GM18519 (cell line): ENCODE data around the gene PITX2.

Source experiments
- ATAC-seq: cut with Tn5 transposase; IDR thresholded peaks from one replicate; pipeline ENCODE4 v1.9.1; 2021; ENCODE audit warnings: mild to moderate bottlenecking, moderate library complexity; ENCODE audit not compliant: unreplicated experiment, low FRiP score

The PITX2 gene

DNA sequence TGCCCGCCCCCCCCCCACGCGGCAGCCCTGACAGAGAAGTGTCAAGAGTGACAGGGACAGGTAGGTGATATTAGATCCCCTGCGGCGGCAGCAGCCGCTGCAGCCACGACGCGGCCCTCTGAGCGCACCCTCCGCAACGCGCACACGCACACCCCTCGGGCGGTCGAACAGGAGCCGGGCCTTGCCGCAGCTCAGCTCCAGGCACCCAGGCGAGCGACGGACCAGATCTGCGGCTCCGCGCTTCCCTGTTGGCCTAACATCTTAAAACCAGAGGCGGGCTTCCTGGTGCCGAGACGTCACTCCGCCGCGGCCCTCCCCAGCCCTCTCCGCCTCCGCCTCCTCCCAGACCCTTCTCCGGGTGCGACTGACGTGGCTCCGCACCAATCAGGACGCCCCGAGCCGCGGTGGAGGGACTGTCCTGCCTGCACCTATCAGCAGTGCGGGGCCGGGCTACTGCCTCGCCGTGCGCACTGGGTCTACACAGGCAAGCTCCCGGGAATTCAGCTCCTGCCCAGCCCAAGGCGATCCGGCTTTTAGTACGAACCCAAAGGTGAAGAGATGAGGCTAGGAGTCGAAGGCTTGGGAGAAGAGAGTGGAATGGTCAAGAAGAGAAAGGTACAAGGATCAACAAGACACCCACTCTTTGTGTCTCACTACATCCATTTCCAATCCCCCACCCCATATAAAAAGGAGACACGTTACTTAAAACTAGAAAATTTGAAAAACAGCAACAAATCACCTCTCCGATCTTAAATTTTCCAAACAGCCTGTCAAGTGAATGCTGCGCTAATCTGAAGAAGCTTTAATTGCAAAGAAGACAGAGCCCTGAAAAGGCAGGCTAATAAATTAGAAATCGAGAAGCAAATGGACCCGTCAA is at the start of gene PITX2:
TSS of gene PITX2 (minus strand) at position 237 of the 877 bp plus-strand sequence. CDS start 617 bp downstream, outside the sequence.
- ATAC-seq: peak; percentile 82

DNA sequence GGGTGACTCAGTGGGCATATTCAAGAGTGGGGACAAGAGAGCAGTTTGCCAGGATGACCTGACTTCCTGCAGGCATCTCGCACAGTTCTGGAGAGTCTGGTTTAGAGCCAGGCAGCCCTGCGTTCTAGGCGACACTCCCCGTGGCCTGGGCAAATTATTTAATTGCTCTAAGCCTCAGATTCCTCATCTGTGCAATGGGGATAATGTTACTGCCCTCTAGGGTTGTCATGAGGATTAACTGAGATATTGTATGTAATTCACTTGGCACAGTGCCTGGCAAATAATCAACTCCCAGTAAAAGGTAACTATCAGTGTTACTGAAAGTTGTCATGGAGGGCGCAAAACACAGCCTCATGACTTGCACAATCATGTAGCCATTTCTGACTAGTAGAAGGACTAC is 48.8 kb upstream of the PITX2 start:
- no peak for ATAC-seq

DNA sequence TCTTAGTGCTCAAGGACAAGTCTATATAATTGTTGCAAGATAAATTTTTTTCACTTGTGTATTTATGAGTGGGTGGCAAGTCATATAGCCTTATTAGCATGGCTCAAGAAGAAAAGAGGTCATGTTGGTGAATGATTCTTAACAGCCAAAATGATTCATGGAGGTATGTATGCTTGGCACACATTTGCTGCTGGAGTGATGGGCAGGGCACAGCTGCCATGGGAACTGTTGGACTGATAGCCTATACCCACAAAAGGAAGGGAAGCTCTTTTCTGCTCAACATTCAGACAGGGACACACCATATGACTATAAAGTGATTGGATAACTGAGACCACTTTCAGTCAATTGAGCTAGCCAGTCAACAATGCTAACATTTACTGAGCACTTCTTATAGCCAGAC is 46.8 kb upstream of the PITX2 start:
- no peak for ATAC-seq

DNA sequence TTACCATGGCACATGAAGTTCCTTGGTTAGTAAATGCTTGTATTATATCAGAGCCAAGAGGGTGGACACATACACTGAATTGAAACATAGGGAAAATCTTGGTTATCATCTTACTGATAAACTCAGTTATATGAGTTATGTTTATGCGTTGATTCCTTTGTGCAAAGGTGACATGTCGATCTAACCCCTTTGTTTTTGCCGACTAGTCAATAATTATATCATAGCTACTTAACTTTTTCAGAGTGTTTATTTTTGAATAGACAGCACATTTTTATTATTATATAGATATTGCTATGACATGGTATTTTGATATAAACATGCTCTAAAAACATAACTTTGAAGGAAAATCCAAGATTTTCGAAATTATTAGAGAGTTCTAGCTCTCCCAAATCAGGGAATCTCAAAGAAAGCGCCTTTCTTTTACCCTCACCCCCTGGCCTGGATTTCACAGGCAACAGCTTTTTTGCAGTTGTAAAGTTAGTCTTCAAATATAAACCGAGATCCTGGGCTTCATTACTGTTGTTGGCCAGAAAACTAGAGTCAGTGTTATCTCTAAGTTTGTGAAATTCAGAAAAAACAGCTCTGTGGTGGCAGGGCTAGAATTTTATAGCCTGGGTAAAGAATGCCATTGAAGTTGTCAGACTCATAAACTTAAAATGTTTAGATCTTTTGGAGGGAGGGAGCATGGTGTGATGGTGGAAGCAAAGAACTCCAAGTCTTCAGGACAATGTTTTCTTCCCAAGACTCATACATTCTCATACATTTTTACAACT is 45.8 kb upstream of the PITX2 start:
- ATAC-seq: no peak

DNA sequence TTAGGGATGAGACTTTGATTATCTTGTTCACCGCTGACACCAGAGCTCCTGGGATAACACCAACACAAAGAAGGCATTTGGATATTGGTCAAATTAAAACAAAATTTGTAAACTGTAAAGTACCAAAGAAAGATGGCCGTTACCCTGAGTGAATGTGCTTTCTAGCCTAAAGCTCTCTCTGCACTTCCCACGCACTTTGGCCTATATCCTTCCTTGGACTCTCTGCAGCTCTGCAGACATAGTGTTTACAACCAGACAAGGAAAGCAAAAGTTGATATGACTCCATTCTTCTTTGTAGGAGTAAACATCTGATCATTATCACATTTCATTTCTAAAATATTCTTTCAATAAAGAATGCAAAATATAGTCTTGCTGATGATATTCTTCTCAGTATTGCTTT is 44.8 kb upstream of the PITX2 start:
- ATAC-seq: no peak

DNA sequence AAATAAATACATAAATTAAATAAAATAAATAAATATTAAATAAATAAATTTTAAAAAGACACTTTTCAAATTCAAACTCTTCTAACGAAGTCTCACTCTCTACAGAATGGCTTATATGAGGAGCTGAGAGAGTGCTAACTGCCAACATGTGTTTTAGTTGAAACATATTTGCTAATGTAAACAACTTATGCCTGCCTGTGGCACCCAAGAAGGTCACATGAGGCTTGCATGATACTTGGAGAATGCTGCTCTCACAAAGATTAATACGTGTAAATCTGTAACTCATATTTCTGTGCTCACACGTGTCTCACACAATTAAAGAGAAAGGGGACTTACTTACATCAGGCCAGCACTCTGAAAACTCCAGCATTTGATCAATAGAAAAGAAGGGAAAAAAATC is 43.2 kb upstream of the PITX2 start:
- ATAC-seq: no peak

DNA sequence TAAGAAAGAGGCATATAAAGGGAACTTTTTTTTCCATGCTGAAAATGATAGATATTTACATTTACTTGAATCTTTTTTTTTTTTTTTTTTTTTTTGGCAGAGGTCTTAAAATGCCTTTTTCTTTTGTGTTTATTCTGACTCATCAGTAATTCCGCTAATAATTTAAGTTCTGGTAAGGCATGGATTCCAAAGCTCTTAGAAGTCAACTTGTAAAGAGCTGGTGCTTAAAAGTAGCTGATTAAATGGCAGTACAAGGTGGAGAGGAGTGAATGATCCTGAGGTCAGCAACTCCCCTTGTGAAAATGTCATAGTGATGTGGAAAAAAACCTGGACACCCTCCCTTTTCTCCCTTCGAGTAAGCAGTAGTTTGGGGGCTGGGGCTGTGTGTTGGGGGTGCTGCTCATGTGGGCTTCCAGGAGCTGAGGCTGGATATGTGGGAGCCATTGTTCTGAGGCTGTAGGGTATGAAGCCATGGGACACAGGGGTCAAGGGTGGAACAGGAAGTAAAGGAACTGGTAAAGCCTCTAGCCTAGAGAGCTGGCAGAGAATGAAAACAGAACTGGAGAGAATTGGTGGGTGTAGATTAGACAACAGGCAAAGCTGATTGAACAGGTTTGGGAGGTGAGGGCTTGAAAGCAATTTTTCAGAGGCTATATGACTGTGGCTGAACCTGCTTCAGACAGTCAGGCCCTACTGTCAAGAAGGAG is 41.0 kb upstream of the PITX2 start:
- no peak for ATAC-seq

DNA sequence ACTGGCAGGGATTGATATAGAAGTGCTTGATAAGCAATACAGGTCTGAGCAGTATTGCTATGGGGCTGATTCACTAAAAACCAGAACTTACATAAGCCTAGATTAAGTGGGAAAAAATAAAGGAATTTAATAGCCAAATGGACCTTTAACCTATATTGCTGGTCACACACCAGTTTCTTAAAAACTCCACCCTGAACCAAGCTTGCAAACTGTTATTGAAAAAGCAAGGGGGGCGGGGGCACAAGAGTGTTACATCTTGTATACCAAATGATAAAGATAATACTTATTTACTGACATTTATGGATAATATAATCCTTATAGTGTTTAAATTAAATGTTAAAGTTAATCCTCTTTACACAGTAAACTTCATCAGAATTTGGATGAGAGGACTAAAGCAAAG is 40.3 kb upstream of the PITX2 start:
- no peak for ATAC-seq

DNA sequence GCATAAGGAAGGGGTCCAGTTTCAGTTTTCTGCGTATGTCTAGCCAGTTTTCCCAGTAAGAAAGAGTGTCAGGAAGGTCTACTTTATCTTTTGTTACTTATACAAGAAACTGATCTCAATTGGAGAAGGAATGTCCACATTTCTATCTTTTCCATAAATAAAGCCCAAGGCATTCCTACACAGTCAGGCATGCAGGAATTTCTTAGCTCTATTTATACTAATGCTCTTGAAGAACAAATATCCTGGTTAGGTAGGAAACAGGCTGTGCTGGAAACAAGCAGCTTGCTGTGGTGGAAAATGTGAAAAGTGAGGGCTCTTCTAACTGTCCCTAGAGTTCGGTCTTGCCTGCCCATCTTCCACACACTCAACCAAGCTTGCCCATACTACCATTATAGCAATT is 37.9 kb upstream of the PITX2 start:
- ATAC-seq: no peak

DNA sequence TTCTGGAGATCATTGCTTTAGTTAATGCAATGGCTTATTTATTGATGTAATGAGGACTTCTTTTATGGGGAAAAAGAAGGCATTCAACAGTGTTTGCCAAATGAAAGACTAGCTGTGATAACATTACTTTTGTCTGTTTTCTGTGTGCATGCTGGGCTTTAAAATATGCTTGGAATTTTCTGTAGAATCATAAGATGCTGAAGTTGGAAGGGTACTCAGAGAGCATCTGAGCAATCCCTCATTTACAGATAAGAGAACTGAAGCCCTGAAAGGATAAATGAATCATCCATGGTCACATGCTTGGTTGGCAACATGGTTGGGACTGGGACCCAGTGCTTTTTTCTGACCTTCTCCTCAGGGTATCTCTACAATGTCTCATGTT is 31.4 kb upstream of the PITX2 start:
- no peak for ATAC-seq

DNA sequence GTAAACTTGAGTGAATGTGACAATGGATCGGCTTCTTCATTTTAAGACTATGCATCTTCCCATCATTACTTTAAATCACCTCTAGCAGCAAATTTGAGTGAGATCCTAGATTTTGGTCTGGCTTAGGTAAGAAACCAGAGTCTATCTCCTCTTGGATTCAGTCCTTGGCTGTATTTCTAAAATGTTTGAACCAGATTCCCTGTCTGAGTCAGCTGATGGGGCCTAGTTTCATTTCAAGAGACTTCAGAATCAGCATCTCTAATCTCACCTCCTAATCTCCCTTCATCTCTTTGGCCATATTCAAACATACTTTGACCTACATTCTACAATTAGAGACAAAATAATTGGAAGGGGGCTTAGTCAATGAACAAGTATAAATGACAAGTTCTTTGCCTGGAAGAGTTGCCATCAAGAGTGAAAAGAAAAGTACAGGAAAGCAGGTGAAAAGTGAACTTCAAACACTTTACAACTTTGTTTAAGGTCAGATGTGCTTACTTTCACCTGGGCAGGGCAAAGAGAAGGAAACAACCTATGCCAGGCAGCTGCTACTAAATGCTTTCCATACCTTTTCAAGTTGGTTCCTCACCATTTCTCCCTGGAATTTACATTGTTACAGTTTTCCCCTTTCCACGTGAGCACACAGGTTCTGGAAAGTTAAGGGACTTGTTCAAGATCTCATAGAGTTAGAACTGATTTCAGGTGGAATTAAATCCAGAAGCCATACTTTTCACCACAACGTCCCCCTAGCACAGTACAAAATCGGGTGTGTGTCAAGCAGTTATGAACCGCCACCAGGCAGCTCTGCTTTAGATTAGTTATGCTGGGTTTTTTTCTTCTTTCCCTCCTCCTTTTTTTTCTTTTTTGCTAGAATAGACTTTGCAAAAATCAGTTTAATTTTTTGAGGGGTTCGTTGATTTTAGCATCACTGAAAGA is 30.7 kb upstream of the PITX2 start:
- no peak for ATAC-seq

DNA sequence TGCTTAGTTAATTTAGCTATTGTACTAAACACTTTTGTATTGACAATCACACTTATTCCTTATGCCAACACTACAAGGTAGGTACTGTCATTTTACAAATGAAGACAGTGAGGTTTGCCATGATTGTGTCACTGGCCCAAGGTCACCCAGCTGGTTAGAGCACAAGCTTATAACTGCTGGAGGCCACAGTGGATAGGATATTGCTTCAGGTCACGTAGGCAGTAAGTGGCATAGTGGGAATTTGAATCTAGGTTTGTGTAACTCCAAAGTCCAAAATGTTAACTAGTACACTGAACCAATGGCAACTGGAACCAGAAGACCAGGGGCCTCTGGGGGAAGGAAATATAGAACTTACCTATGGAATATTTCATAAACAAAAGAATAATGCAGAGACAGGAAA is 21.1 kb upstream of the PITX2 start:
- no peak for ATAC-seq

DNA sequence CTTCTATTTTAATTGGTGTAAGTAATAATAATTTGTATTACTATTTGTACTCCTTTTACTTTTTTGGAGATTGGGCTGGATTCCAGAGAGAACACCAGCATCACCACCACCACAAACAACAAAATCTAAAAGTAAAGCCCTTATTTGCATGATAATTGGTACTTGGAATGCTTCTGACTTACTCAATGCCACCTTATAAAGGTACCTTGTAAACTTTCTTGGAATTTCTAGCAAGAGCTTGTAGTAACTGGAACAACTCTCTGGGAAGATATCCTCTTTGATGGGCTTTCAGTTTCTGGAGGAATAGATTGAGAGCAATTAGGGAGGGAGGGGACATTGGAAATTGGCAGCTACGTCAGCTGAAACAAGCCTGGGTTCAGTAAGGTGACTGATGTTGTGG is 20.2 kb upstream of the PITX2 start:
- ATAC-seq: no peak

DNA sequence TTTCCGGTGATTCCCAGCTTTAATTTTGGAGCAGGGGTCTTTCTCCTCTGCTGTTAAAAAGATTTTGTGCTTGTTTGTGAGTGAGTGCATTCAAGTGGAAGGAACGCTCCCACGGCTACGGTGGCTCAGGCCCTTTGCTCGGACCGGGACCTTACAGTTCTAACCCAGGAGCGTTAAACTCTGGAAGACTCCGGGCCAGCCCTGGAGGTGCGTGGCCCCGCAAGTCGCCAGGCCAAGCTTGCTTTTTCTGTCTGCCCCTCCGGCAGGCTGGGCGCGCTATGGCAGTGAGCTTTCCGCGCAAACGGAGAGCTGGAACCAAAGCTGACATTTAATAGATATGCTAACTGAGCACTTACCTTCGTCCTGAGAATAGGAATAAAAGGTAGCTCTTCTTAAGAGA is 18.3 kb upstream of the PITX2 start:
- ATAC-seq: no peak

DNA sequence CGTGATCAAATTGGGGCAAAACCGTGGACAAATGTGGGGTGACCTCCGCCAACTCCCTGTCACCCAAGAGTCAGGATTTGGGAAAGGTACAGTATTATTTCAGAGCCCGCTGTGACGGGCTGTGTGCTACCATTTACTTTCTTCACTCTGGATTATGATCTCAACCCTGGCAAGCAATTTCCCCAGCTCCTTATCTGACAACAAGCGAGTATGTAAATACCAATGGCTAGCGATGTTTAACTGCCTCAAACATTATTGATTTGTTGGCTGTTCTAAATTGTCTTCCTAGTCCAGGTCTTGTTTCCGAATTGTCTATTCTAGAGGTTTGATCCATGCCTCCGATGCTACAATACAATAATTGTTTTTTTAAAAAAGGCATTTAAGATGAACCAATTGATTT is 17.7 kb upstream of the PITX2 start:
- ATAC-seq: no peak

DNA sequence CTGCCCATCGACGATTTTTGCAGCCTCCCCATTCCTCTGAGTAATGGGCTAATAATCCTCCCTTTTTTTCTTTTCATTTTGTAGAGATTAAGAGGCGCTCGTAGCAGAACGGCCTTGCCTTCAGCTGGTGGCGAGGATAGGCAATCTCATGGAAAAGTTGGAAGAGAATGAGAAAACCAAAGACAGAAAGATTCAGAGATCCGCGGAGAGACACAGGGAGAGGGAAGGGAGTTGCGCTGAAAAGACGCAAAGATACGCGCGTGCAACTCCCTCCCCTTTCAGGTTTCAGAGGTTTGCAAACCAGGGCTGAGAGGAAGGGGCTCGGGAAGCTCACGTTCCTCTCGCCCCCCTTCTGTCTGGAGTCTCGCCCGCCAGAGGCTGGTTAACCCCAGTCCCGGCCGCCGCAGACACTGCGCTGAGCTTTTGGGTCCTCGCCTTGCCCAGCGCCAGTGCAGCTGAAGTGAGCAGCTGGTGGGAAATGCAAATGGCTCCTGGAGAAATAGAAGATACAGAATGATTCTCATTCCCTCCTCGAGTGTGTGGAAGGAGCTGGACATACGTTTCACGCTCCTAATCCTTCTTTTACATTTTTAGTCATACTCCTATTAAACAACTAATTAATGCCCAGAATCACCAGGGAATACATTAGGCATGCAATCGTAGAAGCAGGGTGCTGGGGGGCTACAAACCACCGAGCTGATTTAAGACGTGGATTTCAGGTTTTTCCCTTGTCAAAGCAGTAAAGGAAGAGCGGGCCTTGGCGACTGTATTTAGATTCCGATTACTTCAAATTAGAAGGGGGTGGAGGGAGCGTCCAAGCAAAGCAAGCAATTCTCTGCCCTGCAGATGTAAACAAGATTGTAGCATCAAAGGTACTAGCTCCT is 16.6 kb upstream of the PITX2 start:
- no peak for ATAC-seq

DNA sequence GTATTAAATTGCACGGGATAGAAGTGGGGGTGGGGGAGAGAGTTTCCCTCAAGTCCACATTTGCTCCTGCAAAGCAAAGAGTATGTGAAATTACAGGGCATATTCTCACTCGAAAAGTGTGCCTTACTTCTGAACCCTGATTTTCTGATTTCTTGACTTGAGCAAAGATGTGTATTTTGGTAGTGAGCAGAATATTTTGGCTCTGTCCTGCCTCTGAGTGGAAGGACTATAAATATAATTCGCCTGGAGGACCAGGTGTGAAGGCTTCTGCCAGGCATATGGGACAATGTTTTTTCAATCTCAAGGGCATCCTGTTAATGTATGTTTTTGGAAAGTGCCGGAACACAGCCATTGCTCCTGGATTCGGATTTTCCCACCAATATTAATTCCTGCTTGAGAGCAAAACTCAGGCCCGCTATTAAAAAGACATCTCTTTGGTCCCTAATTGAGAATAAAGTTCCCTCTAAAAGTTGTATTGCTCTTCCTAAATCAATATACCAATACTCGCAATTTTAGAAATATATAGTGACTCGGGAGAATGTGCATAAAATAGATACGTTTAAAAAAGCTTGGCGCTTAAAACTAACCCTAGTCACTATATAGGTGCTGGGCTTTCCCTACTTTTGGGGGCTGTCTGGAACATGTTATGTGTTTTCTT is 15.3 kb upstream of the PITX2 start:
- ATAC-seq: no peak

DNA sequence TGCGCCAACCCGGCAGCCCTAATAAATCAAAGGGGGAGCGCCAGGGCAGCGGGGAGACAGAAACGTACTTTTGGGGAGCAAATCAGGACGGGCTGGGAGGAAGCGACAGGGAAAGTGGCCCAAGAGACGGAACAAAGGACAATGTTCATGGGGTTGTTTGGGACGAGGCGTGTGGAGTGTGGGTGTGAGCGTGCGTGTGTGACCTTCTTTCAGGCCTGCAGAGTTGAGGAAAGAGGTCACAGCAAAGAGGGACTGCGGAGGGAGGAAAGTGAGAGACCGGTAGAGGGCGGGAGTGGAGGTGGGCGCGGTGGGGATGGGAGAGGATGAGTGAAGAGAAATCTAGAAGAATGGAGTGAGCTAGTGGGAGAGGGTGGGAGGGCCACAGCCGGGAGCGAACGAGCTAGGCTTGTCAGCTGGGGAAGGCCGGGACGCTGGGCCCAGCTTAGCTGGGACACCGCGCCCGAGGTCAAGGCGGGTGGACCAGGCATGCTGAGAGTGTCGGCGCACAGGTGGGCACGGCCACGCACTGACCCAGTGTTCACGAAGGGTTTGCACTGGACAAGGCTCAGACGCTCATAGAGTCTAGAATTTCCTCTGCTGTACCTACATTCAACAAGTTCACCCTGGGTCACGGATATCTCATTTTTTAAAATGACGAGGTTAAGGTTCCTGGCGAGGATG is 14.7 kb upstream of the PITX2 start:
- no peak for ATAC-seq
